ENCODE results near the gene PABPN1L.

GRCh38 chr16:88827727-88828126 lies 38.7 kb downstream of the PABPN1L start:
- TF ChIP-seq POLR2A (IDR thresholded peaks at IDR 0.05) (no peak), CTCF (IDR thresholded peaks at IDR 0.05) (no peak), POLR2AphosphoS5 (IDR thresholded peaks at IDR 0.05) (no peak)
